ENCODE data around the gene IGFLR1.

The IGFLR1 gene

DNA sequence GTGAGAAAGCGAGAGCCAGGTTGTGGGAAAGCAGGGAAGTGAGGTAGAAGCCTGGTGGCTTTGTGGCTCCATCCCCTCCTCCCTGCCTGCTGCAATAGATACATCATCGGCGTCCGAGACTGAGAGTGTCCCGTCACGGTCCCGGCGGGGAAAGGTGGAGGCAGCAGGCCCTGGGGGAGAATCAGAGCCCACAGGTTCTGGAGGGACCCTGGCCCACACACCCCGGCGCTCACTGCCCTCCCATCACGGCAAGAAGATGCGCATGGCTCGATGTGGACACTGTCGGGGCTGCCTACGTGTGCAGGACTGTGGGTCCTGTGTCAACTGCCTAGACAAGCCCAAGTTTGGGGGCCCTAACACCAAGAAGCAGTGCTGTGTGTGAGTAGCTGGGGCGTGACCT, 19.4 kb downstream of the IGFLR1 start:
- no peak overlapping the region for H3K27ac ChIP-seq
- TF ChIP-seq, protein P1, sequence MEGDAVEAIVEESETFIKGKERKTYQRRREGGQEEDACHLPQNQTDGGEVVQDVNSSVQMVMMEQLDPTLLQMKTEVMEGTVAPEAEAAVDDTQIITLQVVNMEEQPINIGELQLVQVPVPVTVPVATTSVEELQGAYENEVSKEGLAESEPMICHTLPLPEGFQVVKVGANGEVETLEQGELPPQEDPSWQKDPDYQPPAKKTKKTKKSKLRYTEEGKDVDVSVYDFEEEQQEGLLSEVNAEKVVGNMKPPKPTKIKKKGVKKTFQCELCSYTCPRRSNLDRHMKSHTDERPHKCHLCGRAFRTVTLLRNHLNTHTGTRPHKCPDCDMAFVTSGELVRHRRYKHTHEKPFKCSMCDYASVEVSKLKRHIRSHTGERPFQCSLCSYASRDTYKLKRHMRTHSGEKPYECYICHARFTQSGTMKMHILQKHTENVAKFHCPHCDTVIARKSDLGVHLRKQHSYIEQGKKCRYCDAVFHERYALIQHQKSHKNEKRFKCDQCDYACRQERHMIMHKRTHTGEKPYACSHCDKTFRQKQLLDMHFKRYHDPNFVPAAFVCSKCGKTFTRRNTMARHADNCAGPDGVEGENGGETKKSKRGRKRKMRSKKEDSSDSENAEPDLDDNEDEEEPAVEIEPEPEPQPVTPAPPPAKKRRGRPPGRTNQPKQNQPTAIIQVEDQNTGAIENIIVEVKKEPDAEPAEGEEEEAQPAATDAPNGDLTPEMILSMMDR (IDR thresholded peaks at IDR 0.05) = no peak
- no peak for TF ChIP-seq ZFX (IDR thresholded peaks at IDR 0.05; ENCODE audit: borderline replicate concordance)

DNA sequence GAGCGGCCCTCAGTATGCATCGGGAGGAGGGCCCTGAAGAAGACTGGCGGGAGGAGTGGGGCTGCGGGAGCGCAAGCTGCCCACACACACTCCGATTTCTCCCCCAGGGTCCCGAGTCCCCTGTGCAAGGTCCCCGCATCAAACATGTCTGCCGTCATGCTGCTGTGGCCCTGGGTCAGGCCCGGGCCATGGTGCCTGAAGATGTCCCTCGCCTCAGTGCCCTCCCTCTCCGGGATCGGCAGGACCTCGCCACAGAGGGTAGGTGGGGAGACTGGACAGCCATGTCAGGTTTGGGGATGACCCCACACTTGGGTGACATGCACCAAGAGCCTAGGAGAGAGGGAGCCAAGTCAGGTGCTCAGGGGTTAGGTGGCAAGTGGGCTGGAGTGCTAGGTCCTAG, 19.8 kb downstream of the IGFLR1 start:
- no peak overlapping the region for H3K27ac ChIP-seq
- TF ChIP-seq ZFX (IDR thresholded peaks at IDR 0.05; ENCODE audit: borderline replicate concordance) = no peak

DNA sequence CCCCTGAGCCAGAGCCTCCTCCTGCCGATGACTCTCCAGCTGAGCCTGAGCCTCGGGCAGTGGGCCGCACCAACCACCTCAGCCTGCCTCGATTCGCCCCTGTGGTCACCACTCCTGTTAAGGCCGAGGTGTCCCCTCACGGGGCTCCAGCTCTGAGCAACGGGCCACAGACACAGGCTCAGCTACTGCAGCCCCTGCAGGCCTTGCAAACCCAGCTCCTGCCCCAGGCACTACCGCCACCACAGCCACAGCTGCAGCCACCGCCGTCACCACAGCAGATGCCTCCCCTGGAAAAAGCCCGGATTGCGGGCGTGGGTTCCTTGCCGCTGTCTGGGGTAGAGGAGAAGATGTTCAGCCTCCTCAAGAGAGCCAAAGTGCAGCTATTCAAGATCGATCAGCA, 20.9 kb downstream of the IGFLR1 start:
- TF ChIP-seq ZFX (IDR thresholded peaks at IDR 0.05; ENCODE audit: borderline replicate concordance) = no peak
- TF ChIP-seq, protein P1 (IDR thresholded peaks at IDR 0.05) = no peak
- no peak overlapping the region for H3K27ac ChIP-seq

DNA sequence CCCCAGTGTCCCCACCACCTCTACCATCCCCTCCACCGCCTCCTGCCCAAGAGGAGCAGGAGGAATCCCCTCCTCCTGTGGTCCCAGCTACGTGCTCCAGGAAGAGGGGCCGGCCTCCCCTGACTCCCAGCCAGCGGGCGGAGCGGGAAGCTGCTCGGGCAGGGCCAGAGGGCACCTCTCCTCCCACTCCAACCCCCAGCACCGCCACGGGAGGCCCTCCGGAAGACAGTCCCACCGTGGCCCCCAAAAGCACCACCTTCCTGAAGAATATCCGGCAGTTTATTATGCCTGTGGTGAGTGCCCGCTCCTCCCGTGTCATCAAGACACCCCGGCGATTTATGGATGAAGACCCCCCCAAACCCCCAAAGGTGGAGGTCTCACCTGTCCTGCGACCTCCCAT, 21.6 kb downstream of the IGFLR1 start:
- TF ChIP-seq ZFX (IDR thresholded peaks at IDR 0.05; ENCODE audit: borderline replicate concordance) = no peak
- TF ChIP-seq, protein P1 (IDR thresholded peaks at IDR 0.05) = no peak
- no peak overlapping the region for H3K27ac ChIP-seq

DNA sequence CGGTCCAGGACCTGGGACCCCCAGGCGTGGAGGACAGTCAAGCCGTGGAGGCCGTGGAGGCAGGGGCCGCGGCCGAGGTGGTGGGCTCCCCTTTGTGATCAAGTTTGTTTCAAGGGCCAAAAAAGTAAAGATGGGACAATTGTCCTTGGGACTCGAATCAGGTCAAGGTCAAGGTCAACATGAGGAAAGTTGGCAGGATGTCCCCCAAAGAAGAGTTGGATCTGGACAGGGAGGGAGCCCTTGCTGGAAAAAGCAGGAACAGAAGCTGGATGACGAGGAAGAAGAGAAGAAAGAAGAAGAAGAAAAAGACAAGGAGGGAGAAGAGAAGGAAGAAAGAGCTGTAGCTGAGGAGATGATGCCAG, 22.1 kb downstream of the IGFLR1 start:
- TF ChIP-seq ZFX (IDR thresholded peaks at IDR 0.05; ENCODE audit: borderline replicate concordance) = no peak
- TF ChIP-seq, protein P1 (IDR thresholded peaks at IDR 0.05) = no peak
- H3K27ac ChIP-seq = peak overlapping the region; percentile 18; the same call in 1 of the 2 replicates

DNA sequence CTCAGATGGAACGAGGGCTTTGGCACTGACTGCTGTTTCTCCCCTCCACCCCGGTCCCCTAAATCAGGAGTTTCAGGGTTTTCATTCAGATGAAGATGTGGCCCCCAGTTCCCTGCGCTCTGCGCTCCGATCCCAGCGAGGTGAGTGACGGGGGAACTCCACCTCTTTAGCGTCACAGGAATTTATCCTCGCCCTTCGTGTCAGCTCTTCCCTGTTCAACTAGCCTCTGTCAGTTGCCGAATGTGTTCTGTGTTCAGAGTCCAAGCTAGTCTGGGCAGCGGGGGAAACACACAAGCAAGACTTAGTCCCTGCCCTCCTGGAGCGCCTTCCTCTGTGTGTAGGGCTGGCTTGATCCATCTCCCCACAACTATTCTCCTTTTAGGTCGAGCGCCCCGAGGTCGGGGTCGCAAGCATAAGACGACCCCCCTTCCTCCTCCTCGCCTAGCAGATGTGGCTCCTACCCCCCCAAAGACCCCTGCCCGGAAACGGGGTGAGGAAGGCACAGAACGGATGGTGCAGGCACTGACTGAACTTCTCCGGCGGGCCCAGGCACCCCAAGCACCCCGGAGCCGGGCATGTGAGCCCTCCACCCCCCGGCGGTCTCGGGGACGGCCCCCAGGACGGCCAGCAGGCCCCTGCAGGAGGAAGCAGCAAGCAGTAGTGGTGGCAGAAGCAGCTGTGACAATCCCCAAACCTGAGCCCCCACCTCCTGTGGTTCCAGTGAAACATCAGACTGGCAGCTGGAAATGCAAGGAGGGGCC, 22.7 kb downstream of the IGFLR1 start:
- H3K27ac ChIP-seq = peak overlapping the region; percentile 90; the same call in 1 of the 2 replicates
- TF ChIP-seq ZFX (IDR thresholded peaks at IDR 0.05; ENCODE audit: borderline replicate concordance) = no peak
- TF ChIP-seq, protein P1 (IDR thresholded peaks at IDR 0.05) = no peak

DNA sequence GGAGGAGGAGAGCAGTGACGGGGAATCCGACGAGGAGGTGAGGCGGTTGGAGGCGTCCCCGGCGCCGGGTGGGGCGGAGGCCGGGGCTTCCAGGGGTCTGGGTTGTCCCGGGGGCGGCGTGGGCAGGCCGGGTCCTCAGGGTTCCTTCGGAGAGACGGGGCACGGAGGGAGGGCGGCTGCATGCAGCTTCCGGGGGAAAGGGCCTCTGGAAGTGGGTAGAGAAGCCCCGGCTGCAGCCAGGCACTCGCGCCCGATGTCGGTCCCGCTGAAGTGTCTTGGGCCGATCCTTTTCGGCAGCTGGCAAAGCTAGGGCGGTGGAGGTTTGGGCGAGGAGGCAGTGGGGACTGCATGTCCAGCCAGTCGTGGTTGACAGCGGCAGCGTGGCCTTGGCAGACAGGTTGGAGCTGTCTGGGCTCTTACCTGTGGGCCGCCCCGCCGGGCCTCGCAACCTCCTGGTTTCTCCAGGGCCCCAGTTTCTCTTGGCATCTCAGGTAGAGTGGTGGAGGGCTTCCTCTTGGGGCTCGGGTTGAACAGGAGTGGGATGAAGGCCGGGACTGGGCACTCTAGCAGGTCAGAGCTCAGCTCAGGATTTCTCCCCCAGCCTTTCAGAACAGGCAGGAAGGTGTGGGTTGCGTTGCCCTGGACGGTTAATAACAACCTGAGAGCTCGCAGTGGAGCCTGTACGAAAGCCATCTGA, 23.8 kb downstream of the IGFLR1 start:
- H3K27ac ChIP-seq = peak overlapping the region; percentile 90
- no peak for TF ChIP-seq ZFX (IDR thresholded peaks at IDR 0.05; ENCODE audit: borderline replicate concordance)
- TF ChIP-seq, protein P1 (IDR thresholded peaks at IDR 0.05) = no peak

Measured in 22Rv1 (cell line).